Thyroid gland (tissue), 4 donors: ENCODE data around the gene SRGAP1. TPM values are rescaled to one million over a fixed set of nuclear protein-coding genes. Genes with fewer than 3 reads are reported as not detected.
"Not testable (repeated sequence)": the region's sequence is repeated elsewhere in the genome, so short reads cannot be mapped to it uniquely, and the experiment has no call there.

ENCODE experiments used
- DNase-seq, 2 donors: peaks; one replicate each; pipeline ENCODE4 v3.0.0-alpha.2; 2019
- H3K27ac ChIP-seq, 3 donors: fragments of 200-600 bp; sonication (generic); 1 replicate in 2 of 3; 2 replicates in 1 of 3; pipeline ENCODE4 v1.5.1; 2016 to 2019; ENCODE audit warnings: mild to moderate bottlenecking in 1 of 3, moderate library complexity in 1 of 3
- H3K27me3 ChIP-seq: fragments of 200-600 bp; sonication (generic); one replicate; pipeline ENCODE4 v1.5.1; 2019
- H3K36me3 ChIP-seq, 2 donors: fragments of 200-600 bp; sonication (generic); one replicate each; pipeline ENCODE4 v1.5.1; 2016 to 2019
- H3K4me1 ChIP-seq, 2 donors: fragments of 200-600 bp; sonication (generic); one replicate each; pipeline ENCODE4 v1.5.1; 2017 to 2019
- H3K4me3 ChIP-seq, 3 donors: fragments of 200-600 bp; sonication (generic); replicated peaks in 1 of 3; 1 replicate in 2 of 3; 2 replicates in 1 of 3; pipeline ENCODE4 v1.5.1; 2016; ENCODE audit warnings: mild to moderate bottlenecking in 1 of 3
- H3K9me3 ChIP-seq: fragments of 200-600 bp; sonication (generic); one replicate; pipeline ENCODE4 v1.5.1; 2017
- POLR2A ChIP-seq, 2 donors: fragments of 450-650 bp; IDR thresholded peaks; one replicate each; pipeline ENCODE4 v1.6.1; 2017; ENCODE audit warnings: antibody characterized with exemption in 2 of 2, mild to moderate bottlenecking in 2 of 2, moderate library complexity in 1 of 2
- WGBS, 2 donors: methylation state at CpG; one replicate each; pipeline ENCODE4 v1.1.5; 2017; 5-methylcytosine and 5-hydroxymethylcytosine counted together
- intact Hi-C: fragments of 100-400 bp; cut with DNase I; formaldehyde crosslinking; loops from one replicate; pipeline ENCODE4 v1.15.1; 2023
- total RNA-seq, 4 donors: library from RNA; depleted of rRNA; stranded (reverse); fragments of >200 nt; gene quantifications; one replicate each; pipeline ENCODE4 v1.2.3, GENCODE V29; 2016
- TF ChIP-seq, protein P1 (sequence below), 6 experiments: fragments of 200-600 bp in 3 of 6; fragments of 450-650 bp in 3 of 6; sonication (generic) in 3 of 6; IDR thresholded peaks; one replicate each; pipeline ENCODE4 v1.5.1; 2016 to 2019; ENCODE audit warnings: antibody characterized with exemption in 6 of 6, mild to moderate bottlenecking in 2 of 6, inconsistent platforms in 1 of 6, moderate library complexity in 1 of 6

SRGAP1 gene
- total RNA-seq, 4 donors from 2014 or later, result 14.1 to 26.3 (median 20.9) TPM

DNA sequence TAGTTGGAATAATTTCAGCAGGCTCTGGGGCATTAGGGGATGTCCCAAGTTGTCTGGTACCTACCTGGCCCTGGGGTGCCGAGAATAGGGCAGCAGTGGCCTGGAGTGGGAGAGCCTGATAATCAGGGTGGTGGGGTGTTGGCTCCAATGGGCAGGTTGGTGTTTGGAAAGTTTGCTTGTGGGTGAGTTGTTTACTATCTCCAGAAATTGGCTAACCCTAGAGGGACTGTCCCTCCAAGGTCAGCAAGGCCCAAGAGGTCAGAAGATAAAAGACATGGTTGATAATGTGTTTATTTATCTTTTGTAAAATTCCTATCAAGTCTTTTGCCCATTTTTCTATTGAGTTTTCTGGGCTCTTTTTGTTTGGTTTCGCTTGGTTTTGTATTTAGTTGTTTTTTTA, 272.5 kb downstream of the SRGAP1 start:
- Histone ChIP-seq H3K27me3 (no peaks in the 10 kb centered on the region), H3K4me3 (no peak overlapping the region), H3K9me3 (no peaks in the 10 kb centered on the region), H3K36me3 (no peaks in the 10 kb centered on the region), H3K4me1 (peaks cover 7 to 8% of the 10 kb centered on the region in 2 donors), H3K27ac (no peak overlapping the region)
- TF ChIP-seq, protein P1, sequence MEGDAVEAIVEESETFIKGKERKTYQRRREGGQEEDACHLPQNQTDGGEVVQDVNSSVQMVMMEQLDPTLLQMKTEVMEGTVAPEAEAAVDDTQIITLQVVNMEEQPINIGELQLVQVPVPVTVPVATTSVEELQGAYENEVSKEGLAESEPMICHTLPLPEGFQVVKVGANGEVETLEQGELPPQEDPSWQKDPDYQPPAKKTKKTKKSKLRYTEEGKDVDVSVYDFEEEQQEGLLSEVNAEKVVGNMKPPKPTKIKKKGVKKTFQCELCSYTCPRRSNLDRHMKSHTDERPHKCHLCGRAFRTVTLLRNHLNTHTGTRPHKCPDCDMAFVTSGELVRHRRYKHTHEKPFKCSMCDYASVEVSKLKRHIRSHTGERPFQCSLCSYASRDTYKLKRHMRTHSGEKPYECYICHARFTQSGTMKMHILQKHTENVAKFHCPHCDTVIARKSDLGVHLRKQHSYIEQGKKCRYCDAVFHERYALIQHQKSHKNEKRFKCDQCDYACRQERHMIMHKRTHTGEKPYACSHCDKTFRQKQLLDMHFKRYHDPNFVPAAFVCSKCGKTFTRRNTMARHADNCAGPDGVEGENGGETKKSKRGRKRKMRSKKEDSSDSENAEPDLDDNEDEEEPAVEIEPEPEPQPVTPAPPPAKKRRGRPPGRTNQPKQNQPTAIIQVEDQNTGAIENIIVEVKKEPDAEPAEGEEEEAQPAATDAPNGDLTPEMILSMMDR (IDR thresholded peaks at IDR 0.05), result no peak
- intact Hi-C loops, result no loop called here
- WGBS, 2 donors, result 93 to 98% methylated on average over 2 of the region's 2 CpGs
- DNase-seq, result no peak

DNA sequence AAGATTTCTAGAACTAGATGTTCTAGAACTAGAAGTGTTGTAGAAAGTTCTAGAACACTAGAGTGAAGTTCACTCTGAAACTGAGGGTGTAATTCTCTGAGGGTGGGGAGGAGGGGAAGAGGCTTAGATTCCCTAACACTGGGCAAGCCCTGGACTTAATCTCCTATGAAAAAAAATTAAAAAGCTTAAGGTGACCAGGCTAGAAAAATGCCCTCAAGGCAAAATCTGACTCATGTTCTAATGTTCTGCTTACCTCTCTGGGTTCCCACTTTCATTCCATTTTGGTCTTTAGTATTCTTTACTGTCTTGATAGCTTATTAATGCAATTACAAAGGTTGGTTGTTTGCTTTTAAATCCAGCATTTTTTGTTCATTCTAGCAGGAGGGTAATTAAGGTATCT, 276.1 kb downstream of the SRGAP1 start:
- Histone ChIP-seq H3K4me1 (peaks cover 7 to 8% of the 10 kb centered on the region in 2 donors), H3K36me3 (no peaks in the 10 kb centered on the region), H3K27me3 (no peaks in the 10 kb centered on the region), H3K4me3 (no peak overlapping the region), H3K9me3 (no peaks in the 10 kb centered on the region), H3K27ac (no peak overlapping the region)
- intact Hi-C loops, result no loop called here
- DNase-seq, result no peak
- TF ChIP-seq POLR2A (IDR thresholded peaks at IDR 0.05), result no peak
- TF ChIP-seq, protein P1 (IDR thresholded peaks at IDR 0.05), result no peak

DNA sequence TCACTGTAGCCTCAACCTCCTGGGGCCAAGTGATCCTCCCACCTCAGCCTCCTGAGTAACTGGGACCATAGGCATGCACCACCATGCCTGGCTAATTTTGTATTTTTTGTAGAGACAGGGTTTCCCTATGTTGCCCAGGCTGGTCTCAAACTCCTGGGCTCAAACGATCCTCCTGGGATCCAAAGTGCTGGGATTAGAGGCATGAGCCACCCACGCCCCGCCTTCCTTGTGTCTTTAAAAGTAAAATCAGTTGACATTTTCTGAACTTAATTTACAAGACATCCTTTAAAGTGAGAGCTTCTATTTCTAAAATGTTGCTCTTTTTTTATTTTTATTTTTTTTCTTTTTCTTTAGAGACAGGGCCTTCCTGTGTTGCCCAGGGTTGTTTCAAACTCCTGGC, 276.6 kb downstream of the SRGAP1 start:
- intact Hi-C loops, H3K4me3 ChIP-seq, H3K36me3 ChIP-seq, H3K27ac ChIP-seq, H3K4me1 ChIP-seq, DNase-seq, H3K27me3 ChIP-seq, H3K9me3 ChIP-seq: not testable (repeated sequence)
- 94 to 95% methylated on average over 3 of the region's 3 CpGs for WGBS, 2 donors

DNA sequence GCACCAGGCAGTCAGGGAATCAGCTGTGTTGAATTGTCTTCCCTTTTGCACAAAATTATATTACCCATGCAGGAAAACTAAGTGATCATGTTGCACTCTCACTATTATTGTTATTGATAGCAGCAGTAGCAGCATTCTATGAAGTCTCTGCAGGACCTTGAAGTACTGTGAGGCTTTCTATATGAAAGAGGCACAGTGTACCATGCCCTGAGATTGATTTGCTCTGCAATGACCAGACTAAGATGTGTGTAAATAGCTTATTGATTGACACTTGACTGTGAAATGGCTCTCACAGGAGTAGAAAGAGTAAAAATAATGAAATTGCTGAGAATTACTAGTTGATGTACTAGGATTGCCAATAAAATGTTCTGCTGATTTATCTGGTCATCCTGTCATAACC, 277.7 kb downstream of the SRGAP1 start:
- intact Hi-C loops, result no loop called here
- H3K36me3 ChIP-seq, result no peaks in the 10 kb centered on the region
- TF ChIP-seq POLR2A (IDR thresholded peaks at IDR 0.05), result no peak
- TF ChIP-seq, protein P1 (IDR thresholded peaks at IDR 0.05), result no peak

DNA sequence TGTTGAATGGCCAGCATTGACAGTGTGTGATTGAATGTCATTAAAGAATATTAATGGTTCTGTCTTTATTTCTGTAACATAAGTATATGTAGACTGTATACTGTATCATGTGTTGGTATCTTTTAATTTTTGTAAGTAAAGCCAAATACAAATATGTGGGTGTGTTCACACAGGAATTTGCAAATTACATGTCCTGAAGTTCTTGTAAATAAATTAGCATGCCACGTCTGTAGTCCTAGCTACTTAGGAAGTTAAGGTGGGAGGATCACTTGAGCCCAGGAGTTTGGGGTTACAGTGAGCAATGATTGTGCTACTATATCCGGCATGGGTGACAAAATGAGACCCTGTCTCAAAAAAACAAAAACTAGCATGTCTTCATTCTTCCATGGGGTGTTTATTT, 278.5 kb downstream of the SRGAP1 start:
- Histone ChIP-seq H3K4me3 (no peak overlapping the region), H3K27me3 (no peaks in the 10 kb centered on the region), H3K36me3 (peaks cover 6 to 7% of the 10 kb centered on the region in 2 donors), H3K9me3 (no peaks in the 10 kb centered on the region), H3K27ac (no peak overlapping the region), H3K4me1 (peaks cover 3 to 4% of the 10 kb centered on the region in 2 donors)
- WGBS, 2 donors, result 90 to 98% methylated on average over 2 of the region's 2 CpGs
- DNase-seq, result no peak
- intact Hi-C loops, result no loop called here
- TF ChIP-seq, protein P1 (IDR thresholded peaks at IDR 0.05), result no peak
- TF ChIP-seq POLR2A (IDR thresholded peaks at IDR 0.05), result no peak

More for the DNA sequence above, 277.7 kb downstream of the SRGAP1 start:
- Histone ChIP-seq H3K4me3 (no peak overlapping the region), H3K27me3 (no peaks in the 10 kb centered on the region), H3K9me3 (no peaks in the 10 kb centered on the region), H3K27ac (no peak overlapping the region), H3K4me1 (peaks cover 7 to 8% of the 10 kb centered on the region in 2 donors)
- DNase-seq, result no peak

DNA sequence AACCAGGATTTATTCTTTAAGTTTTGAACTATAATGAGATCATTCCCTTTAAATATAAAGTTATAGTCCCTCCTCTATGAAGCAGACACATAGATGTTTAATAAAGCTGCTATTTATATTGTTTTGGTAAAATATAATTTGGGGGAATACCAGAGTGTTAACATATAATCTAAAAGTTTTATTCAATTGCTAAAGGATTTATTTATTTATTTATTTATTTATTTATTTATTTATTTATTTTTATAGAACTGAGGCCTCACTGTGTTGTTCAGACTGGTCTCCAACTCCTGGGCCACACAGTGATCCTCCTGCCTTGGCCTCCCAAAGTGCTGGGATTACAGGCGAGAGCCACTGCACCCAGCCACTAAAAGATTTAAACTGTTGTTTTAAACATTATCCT, 278.9 kb downstream of the SRGAP1 start:
- 94 to 97% methylated on average over 1 of the region's 1 CpG for WGBS, 2 donors
- DNase-seq, result no peak
- Histone ChIP-seq H3K9me3 (no peaks in the 10 kb centered on the region), H3K4me3 (no peak overlapping the region), H3K27ac (no peak overlapping the region), H3K27me3 (no peaks in the 10 kb centered on the region), H3K36me3 (peaks cover 9 to 11% of the 10 kb centered on the region in 2 donors), H3K4me1 (no peaks in the 10 kb centered on the region)
- TF ChIP-seq, protein P1 (IDR thresholded peaks at IDR 0.05), result no peak
- TF ChIP-seq POLR2A (IDR thresholded peaks at IDR 0.05), result no peak
- intact Hi-C loops, result no loop called here
